DMS114 treated with DMSO at 0.1 percent for 48 hours (cell line): ENCODE results near the gene PIK3CD.

Experiments used
- DNase-seq: peaks from one replicate; lab custom pipeline; 2025; ENCODE audit not compliant: unreplicated experiment; lab: John Stamatoyannopoulos, UW

Gene PIK3CD

DNA sequence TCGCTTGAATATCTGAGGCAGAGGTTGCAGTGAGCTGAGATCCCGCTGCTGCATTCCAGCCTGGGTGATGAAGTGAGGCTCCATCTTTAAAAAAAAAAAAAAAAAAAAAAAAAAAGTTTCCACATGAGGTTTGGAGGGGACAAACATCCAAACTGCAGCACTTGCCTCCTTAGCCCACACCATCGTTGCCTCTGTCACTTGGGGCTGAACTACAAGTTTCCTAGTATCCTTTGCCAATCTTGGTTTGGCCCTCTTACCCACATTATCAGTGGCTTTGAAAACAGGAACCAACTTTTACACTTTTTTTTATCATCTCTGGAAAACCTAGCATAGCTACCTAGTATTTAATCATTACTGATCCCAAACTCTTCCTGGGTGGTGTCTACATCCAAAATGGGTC is 113.0 kb downstream of the PIK3CD start:
- DNase-seq: no peak

DNA sequence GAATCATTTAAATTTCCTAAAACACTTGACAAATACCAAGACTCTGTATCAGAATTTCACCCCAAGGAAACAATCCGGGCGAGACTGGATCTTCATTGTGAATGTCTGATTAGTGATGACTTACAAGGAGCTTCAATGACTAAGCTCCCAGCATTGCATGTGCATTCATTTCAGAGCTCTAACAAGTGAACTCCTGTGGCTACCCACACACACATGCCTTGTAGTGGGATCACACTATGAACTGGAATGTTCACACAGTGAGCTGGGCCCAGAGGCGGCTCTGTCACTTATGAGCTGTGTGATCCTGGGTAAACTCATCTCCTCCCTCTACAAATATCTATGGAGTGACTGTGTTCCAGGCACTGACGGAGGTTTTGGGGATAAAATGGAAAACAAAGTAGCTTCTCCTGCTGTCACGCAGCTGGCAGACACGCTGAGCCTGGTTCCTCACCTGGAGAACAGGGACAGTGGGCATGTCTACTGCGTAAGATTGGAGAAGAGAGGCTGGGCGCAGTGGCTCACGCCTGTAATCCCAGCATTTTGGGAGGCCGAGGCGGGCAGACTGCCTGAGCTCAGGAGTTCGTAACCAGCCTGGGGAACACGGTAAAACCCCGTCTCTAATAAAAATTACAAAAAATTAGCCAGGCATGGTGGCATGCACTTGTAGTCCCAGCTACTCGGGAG is 115.4 kb downstream of the PIK3CD start:
- DNase-seq: no peak

DNA sequence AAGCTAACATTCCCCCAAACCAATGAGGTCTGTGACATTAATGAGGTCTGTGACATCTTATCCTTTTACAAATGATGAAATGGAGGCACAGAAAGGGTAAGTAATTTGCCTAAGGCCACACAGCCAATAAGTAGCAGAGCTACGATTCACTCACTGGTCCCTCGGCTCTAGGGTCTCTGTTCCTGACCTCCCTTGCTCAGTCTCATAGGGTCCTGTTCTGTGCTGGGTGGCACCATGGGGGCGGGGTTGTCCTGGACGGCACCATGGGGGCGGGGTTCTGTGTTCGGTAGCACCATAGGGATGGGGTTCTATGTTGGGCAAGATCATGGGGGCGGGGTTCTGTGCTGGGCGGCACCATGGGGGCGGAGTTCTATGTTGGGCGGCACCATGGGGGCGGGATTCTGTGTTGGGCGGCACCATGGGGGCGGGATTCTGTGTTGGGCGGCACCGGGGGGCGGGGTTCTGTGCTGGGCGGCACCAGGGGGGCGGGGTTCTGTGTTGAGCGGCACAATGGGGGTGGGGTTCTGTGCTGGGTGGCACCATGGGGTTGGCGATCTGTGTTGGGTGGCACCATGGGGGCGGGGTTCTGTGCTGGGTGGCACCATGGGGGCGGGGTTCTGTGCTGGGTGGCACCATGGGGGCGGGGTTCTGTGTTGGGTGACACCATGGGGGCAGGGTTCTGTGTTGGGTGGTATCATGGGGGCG is 116.6 kb downstream of the PIK3CD start:
- no peak for DNase-seq

DNA sequence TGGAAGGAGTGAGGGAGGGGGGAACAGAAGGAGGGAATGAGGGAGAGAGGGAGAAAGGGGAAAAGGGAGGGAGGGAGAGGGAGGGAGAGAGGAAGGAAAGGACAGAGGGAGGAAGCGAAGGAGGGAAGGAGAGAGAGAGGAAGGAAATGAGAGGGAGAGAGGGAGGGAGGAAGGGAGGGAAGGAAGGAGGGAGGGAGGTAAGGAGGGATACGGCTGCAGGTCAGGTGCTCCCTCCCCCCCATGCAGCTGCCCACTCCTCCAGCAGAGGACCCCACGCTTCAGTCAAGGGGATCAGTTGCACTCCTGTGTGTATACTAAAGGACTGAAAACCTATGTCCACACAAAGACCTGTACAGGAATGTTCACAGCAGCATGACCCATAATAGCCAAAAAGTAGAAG is 117.5 kb downstream of the PIK3CD start:
- no peak for DNase-seq

DNA sequence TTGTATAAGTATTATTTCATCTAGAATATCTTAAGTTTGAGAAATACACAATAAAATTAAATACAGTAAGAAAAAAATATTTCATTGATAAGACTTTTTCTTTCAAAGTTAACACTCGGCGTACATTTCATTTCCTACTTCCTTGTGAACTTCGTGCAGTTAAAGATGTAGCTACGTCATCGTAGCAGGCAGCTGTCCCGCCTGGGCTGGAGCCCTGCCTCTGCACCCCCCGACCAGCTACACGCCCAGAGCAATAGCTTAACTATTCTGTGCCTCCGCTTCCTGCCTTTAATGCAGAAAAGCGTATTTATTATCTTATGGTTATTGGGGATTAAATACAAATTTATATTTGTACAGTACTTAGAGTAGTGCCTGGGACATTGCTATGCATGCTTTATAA is 118.8 kb downstream of the PIK3CD start:
- no peak for DNase-seq

DNA sequence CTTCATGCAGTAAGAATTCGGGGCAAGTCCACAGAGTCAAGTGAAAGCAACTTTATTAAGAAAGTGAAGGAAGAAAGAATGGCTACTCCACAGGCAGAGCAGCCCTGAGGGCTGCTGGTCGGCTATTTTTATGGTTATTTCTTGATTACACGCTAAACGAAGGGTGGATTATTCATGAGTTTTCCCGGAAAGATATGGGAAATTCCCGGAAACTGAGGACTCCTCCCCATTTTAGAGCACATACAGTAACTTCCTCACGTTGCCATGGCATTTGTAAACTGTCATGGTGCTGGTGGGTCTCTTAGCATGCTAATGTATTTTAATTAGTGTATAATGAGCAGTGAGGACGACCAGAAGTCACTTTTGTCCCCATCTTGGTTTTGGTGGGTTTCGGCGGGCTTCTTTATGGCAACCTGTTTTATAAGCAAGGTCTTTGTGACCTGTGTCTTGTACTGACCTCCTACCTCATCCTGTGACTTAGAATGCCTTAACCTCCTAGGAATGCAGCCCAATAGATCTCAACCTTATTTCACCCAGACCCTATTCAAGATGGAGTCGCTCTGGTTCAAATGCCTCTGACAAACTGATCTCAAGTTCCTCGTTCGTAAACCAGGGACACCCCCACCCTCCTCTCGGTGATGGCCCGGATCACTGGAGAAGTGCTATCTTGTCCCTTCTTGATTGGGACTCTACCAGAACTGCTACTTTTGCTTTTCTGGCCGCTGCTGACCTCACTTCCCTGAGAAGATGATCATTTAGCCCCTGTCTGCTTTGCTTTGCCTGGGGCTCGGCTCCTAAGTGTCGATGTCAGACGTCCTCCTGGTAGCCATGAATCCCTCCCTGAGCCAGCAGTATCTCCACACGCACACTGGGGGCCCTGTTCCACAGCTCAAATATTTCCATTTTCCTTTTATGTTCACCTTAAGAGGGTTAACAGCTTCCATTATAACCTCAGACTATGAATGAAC is 123.5 kb downstream of the PIK3CD start:
- no peak for DNase-seq

DNA sequence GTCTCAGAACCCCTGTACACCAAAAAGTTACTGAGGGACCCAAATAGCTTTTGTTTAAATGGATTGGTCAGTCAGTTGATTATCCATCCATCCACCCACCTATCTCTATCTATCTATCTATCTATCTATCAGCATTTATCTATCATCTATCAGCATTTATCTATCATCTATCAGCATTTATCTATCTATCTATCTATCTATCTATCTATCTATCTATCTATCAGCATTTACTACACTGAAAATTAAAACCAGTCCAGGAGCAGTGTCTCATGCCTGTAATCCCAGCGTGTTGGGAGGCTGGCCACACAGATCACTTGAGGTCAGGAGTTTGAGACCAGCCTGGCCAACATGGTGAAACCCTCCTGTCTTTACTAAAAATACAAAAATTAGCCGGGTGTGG is 125.2 kb downstream of the PIK3CD start:
- DNase-seq: no peak
